Colon (tissue), 2 donors: Measurements from ENCODE around the gene METTL22.

Source experiments
- FAIRE-seq: peaks from 2 replicates; lab custom pipeline; 2012; peaks lifted over from hg19 to GRCh38; lab: Jason Lieb, UNC
- donor health status: control.
- donor health status: control.

METTL22 gene

GRCh38 chr16:8668113-8668512 is 46.6 kb downstream of the METTL22 start:
- no peak for FAIRE-seq

GRCh38 chr16:8669481-8669880 is 48.0 kb downstream of the METTL22 start:
- no peak for FAIRE-seq

GRCh38 chr16:8670014-8670560 is 48.6 kb downstream of the METTL22 start:
- no peak for FAIRE-seq

GRCh38 chr16:8673611-8674412 is 52.3 kb downstream of the METTL22 start:
- FAIRE-seq = no peak

GRCh38 chr16:8674413-8675022 is 53.0 kb downstream of the METTL22 start, which contains the start of gene ABAT:
Gene ABAT, plus strand, starts transcription at chr16:8674617. Its CDS starts 61,123 bp downstream, at chr16:8735740.
- FAIRE-seq = no peak

GRCh38 chr16:8675183-8676159 is 54.0 kb downstream of the METTL22 start:
- FAIRE-seq = no peak

- FAIRE-seq = no peak
These were observed 54.7 kb downstream of the METTL22 start for GRCh38 chr16:8676160-8676547.

- no peak for FAIRE-seq
These were observed 55.4 kb downstream of the METTL22 start for GRCh38 chr16:8676737-8677375.

- FAIRE-seq = no peak
These were observed 56.0 kb downstream of the METTL22 start for GRCh38 chr16:8677481-8677880.

GRCh38 chr16:8678068-8678927 is 56.8 kb downstream of the METTL22 start:
- FAIRE-seq = no peak

GRCh38 chr16:8679151-8679550 is 57.7 kb downstream of the METTL22 start:
- no peak for FAIRE-seq

GRCh38 chr16:8682551-8683259 is 61.2 kb downstream of the METTL22 start:
- FAIRE-seq = no peak

GRCh38 chr16:8683640-8684039 is 62.1 kb downstream of the METTL22 start:
- FAIRE-seq = no peak

- FAIRE-seq = no peak
These were observed 64.1 kb downstream of the METTL22 start for GRCh38 chr16:8685617-8686016.

- FAIRE-seq = no peak
These were observed 64.6 kb downstream of the METTL22 start for GRCh38 chr16:8686031-8686621.

- no peak for FAIRE-seq
These were observed 65.4 kb downstream of the METTL22 start for GRCh38 chr16:8686879-8687278.

- FAIRE-seq = no peak
These were observed 68.2 kb downstream of the METTL22 start for GRCh38 chr16:8689686-8690085.

- FAIRE-seq = no peak
These were observed 70.2 kb downstream of the METTL22 start for GRCh38 chr16:8691728-8692127.
